Measurements from ENCODE around the gene KRT12.

GRCh38 chr17:40902498-40902897 lies 35.5 kb upstream of the KRT12 start:
- TF ChIP-seq CTCF (conservative IDR thresholded peaks at IDR 0.05 in 1 of 2, IDR thresholded peaks at IDR 0.05 in 1 of 2; ENCODE audit: low read depth in 1 of 2, low read length in 2 of 2) (no peak), EZH2 (IDR thresholded peaks at IDR 0.05; ENCODE audit: low read length, missing control alignments) (no peak)
